ENCODE data around the gene IFITM1. TPM values are rescaled to one million over a fixed set of nuclear protein-coding genes. Genes with fewer than 3 reads are reported as not detected.

IFITM1 gene
- polyA plus RNA-seq (ENCODE audit: insufficient read length in 10 of 10) = 10 to 100 TPM; 10.0 to 33.2 (median 15.9) TPM
- long read RNA-seq, donor 1, transcript IFITM1-202 (2 exons, 855 nt) = major isoform, 10 of 10 reads
- long read RNA-seq, donor 1, partial matches to known transcripts = 0 of 10 reads
- long read RNA-seq, donor 1, other reads (novel, unspliced or antisense) = 0 of 10 reads
- long read RNA-seq, donor 2, transcript IFITM1-202 (2 exons, 855 nt) = major isoform, 20 of 20 reads
- long read RNA-seq, donor 2, partial matches to known transcripts = 0 of 20 reads
- long read RNA-seq, donor 2, other reads (novel, unspliced or antisense) = 0 of 20 reads
- long read RNA-seq, donor 3 = 0 reads
- long read RNA-seq, donor 4, transcript IFITM1-202 (2 exons, 855 nt) = major isoform, 12 of 12 reads
- long read RNA-seq, donor 4, partial matches to known transcripts = 0 of 12 reads
- long read RNA-seq, donor 4, other reads (novel, unspliced or antisense) = 0 of 12 reads
- long read RNA-seq, donor 5, transcript IFITM1-202 (2 exons, 855 nt) = major isoform, 12 of 12 reads
- long read RNA-seq, donor 5, partial matches to known transcripts = 0 of 12 reads
- long read RNA-seq, donor 5, other reads (novel, unspliced or antisense) = 0 of 12 reads
- long read RNA-seq, donor 6, transcript IFITM1-202 (2 exons, 855 nt) = major isoform, 21 of 21 reads
- long read RNA-seq, donor 6, partial matches to known transcripts = 0 of 21 reads
- long read RNA-seq, donor 6, other reads (novel, unspliced or antisense) = 0 of 21 reads
- long read RNA-seq, donor 7, transcript IFITM1-202 (2 exons, 855 nt) = major isoform, 7 of 7 reads
- long read RNA-seq, donor 7, partial matches to known transcripts = 0 of 7 reads
- long read RNA-seq, donor 7, other reads (novel, unspliced or antisense) = 0 of 7 reads
- long read RNA-seq, donor 8, transcript IFITM1-202 (2 exons, 855 nt) = major isoform, 19 of 19 reads
- long read RNA-seq, donor 8, partial matches to known transcripts = 0 of 19 reads
- long read RNA-seq, donor 8, other reads (novel, unspliced or antisense) = 0 of 19 reads
- long read RNA-seq, donor 9, partial matches to known transcripts = 0 of 4 reads
- long read RNA-seq, donor 9, other reads (novel, unspliced or antisense) = 0 of 4 reads

- DNase-seq = peak; percentile 63 to 80 (median 63)
Measured at GRCh38 chr11:313787-314553, at the start of gene IFITM1. Gene IFITM1 (plus strand): TSS chr11:314040. CDS start chr11:314171, 131 bp downstream.

- DNase-seq = no peak
Measured at GRCh38 chr11:266676-267439, 47.0 kb upstream of the IFITM1 start.

- no peak for DNase-seq
Measured at GRCh38 chr11:267491-267994, 46.3 kb upstream of the IFITM1 start.

DNA sequence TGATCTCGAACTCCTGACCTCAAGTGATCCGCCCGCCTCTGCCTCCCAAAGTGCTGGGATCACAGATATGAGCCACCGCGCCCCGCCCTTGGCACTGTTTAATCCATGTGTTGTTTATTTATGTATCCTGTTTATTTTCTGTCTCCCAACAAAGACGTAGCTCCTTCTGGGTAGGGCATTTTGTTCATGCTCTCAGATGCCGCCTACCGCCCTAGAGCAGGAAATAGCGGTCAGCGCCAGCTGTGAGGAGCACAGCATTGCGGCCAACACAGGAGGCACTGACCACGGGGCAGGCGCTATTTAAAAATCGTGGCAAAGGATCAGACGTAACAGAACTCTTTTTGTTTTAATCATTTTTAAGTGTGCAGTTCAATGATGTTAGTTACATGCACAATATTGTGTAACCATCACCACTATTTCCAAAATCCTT, 45.1 kb upstream of the IFITM1 start:
- DNase-seq = peak in 2 of 3 donors; percentile 29 to 58

GRCh38 chr11:269146-269890, 44.5 kb upstream of the IFITM1 start:
- peak in 2 of 3 donors; percentile 33 to 61 for DNase-seq

DNA sequence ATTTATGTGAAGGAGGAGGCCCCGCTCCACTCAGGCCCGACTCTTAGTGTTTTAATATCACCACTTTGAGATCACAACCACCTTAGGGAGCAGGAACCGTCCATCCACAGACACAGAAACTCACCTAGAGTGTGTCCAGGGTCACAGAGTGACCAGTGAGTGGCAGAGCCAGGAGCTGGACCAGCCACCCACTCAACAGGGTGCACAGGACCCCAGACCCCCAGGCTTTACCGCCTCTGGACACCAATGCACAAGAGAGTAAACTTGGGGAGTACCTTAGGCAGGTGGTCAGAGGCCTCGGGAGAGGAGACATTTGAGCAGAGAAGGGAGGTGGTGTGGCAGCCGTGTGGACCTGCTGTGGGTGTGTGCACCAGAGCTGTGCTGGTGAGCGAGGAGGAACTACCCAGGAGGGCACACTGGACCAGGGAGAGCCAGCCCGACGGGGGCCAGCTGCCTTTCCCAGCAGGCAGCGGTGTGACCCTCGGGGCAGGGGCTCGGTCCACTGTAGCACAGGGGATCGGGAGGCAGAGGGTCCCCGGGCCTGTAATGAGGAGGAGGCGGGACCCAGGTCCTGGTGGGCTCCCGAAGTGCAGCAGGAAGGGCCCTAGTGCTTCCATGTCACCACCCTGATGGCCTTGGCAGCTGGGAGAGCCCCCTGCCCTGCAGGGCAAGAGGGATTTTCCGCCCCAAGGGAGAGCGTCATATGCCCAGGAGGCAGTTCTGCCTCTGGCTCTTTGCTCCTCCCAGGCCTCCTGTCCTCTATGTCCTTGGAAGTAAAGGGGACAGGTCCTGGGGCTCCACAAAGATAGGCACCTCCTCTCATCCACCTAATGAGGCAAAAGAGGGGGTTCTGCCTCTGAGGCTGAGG, 43.2 kb upstream of the IFITM1 start:
- DNase-seq = no peak

DNA sequence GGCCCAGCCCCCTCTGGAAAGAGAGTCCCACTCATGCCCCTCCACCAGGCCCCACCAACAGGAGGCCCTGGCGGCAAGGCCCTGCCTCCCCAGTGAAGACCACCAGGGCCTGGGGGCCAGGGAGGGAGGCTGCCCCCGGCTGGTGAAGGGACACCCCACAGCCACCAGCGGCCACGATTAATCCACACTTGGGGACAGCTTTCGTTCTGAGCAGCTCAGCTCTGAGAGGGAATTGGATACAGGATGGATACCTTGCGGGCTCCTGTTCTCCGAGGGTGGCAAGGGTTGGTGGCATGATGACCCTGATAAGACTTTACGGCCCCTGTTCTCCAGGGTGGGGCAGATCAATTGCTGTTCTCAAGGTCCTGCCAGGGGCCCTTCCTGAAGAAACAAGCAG, 42.5 kb upstream of the IFITM1 start:
- no peak for DNase-seq

- DNase-seq = no peak
Measured at GRCh38 chr11:272195-272930, 41.5 kb upstream of the IFITM1 start.

DNA sequence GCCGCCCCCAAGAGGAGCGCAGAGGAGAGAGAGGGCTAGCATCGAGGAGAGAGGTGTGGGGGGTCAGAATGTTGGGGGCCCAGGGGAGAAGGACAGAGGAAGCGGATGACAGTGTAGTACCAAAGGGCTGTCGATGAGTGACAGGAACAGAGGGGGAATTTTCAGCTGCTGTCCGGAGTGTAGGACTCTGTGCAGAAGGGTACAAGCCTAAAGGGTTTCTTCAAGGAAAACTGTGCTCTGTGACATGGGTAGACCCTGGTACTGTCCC, 41.0 kb upstream of the IFITM1 start:
- no peak for DNase-seq

- no peak for DNase-seq
Measured at GRCh38 chr11:276219-276618, 37.6 kb upstream of the IFITM1 start.

- no peak for DNase-seq
Measured at GRCh38 chr11:278001-278951, 35.6 kb upstream of the IFITM1 start, which contains the start of gene NLRP6. Gene NLRP6 (plus strand): TSS chr11:278407. CDS start chr11:278570, 163 bp downstream.

DNA sequence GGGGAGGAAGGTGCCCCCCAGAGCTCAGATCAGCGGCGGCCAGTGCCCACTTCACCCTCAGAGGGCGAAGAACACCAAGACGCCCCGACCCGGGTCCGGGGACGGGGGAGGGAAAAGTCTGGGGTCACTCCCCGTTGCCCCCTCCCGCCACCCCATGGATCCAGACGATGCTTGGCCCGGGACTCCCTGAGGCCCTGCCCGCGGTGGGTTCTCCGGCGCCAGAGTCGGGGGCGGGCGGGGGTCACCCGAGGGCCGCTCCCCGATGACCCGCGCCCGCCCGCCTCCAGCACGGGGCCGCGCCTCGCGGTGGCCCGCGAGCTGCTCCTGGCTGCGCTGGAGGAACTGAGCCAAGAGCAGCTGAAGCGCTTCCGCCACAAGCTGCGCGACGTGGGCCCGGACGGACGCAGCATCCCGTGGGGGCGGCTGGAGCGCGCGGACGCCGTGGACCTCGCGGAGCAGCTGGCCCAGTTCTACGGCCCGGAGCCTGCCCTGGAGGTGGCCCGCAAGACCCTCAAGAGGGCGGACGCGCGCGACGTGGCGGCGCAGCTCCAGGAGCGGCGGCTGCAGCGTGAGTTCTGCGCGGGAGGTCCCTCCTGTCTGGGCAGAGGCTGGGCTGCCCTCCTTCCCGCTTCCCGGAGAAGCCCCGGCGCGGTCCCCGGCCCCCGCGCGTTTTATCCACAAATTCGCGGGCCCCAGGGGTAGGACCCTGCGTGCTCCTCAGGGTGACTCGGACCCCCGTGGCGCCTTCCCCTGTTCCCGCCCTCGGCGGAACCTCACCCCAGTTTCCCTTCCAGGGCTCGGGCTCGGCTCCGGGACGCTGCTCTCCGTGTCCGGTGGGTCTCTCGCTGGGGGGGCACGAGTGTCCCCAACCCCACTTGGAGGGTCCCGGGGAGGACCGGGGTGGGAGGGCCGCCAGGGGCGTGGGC, 34.5 kb upstream of the IFITM1 start:
- DNase-seq = no peak

DNA sequence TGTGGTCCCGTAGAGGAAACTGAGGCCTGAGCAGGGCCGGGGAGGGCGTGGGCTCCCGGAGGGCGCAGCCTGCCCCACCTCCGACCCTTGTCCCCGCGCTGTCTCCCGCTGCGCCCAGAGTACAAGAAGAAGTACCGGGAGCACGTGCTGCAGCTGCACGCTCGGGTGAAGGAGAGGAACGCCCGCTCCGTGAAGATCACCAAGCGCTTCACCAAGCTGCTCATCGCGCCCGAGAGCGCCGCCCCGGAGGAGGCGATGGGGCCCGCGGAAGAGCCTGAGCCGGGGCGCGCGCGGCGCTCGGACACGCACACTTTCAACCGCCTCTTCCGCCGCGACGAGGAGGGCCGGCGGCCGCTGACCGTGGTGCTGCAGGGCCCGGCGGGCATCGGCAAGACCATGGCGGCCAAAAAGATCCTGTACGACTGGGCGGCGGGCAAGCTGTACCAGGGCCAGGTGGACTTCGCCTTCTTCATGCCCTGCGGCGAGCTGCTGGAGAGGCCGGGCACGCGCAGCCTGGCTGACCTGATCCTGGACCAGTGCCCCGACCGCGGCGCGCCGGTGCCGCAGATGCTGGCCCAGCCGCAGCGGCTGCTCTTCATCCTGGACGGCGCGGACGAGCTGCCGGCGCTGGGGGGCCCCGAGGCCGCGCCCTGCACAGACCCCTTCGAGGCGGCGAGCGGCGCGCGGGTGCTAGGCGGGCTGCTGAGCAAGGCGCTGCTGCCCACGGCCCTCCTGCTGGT, 33.7 kb upstream of the IFITM1 start:
- no peak for DNase-seq

GRCh38 chr11:280706-281485, 32.9 kb upstream of the IFITM1 start:
- DNase-seq = no peak
